HG03439 (cell line): ENCODE data around the gene C16orf96.

Experiments used
- ATAC-seq: cut with Tn5 transposase; IDR thresholded peaks from one replicate; pipeline ENCODE4 v1.9.1; 2021; ENCODE audit warnings: mild to moderate bottlenecking, moderate library complexity; ENCODE audit not compliant: unreplicated experiment

The C16orf96 gene

DNA sequence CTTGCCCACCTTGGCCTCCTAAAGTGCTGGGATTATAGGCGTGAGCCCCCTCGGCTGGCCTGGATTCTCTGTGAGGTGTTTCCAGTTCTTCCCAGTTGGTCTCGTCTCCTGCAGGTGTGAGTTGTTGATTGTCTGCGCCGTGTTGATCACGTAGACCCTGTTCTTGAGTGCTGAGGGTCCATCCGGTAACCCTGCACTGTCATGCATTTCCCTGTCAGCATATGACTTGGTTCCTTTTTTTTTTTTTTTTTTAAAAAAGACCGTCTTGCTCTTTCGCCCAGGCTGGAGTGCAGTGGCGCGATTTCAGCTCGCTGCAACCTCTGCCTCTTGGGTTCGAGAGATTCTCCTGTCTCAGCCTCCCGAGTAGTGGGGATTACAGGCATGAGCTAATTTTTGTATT lies 85.8 kb downstream of the C16orf96 start:
- no peak for ATAC-seq

DNA sequence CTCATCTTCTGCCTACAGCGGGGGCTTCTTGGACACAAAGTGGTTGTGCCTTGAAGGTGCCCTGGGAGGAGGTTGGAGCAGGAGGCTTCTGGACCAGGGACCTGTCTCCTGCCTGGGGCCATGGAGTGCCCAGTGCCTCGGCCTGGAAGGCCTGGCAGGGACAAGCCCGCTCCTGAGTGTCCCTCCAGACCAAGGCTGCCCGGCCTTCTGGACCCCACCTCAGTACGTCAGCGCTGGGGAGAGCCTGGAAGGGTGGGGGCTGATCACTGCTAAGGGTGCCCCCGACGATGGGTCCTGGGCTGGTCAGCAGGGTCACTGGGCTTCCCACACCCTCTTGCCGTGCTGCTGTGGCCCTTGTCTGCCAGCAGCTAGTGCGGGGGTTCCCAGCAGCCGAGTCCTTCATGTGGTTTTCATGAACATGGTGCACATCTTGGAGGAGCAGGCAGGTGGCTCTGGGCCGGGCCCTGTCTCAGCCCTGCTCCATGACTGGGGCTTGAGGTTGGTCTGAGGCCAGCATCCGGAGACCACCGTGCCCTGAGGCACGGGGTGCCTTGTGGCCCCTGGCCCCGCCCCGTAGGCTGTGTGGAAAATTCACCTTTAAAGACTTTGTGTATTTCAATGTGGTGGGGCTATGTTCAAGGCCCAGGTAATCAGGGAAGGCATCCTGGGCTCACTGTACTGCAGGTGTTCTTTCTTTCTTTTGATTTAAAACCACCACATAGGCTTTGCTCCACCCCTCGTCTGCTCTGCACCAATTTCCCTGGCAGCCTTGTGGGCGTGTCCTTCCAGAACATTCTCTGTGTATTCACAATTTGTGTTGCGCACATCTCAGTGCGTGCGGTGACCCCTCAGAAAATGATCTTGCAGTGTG lies 90.9 kb downstream of the C16orf96 start:
- no peak for ATAC-seq

DNA sequence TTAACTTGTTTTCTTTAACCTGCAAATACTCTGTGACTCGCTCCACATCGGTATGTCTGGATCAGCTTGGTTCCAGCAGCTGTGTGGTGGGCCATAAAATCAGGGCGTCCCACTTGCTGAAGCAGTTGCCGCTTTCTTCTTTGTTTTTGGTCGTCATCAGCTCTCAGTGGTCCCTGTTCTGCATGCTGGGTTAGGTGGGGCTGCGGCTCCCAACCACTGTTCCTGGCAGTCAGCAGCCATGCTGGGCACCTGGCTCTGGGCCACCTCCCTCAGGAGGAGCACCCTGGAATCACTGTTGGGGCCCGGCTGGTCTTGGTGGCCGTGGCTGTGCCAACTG lies 91.5 kb downstream of the C16orf96 start:
- no peak for ATAC-seq

DNA sequence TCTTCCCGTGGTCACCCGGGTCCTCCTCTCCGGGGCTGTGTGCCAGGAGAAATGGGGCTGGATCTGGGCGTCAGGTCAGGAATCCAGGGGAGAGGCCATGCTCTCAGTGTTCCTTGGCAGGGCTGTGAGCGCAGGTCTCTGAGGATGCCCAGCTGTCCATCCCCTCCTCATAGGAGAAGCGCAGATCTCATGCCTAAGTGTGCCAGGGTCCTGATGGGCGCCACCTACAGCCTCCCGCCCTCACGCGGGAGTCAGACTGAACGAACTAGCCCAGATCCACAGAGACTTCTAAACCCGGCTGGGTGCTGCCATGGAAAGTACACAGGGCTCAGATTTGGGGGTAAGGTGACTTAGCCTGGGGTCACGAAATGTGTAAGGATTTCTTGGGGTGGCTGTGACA lies 92.8 kb downstream of the C16orf96 start:
- ATAC-seq: no peak

DNA sequence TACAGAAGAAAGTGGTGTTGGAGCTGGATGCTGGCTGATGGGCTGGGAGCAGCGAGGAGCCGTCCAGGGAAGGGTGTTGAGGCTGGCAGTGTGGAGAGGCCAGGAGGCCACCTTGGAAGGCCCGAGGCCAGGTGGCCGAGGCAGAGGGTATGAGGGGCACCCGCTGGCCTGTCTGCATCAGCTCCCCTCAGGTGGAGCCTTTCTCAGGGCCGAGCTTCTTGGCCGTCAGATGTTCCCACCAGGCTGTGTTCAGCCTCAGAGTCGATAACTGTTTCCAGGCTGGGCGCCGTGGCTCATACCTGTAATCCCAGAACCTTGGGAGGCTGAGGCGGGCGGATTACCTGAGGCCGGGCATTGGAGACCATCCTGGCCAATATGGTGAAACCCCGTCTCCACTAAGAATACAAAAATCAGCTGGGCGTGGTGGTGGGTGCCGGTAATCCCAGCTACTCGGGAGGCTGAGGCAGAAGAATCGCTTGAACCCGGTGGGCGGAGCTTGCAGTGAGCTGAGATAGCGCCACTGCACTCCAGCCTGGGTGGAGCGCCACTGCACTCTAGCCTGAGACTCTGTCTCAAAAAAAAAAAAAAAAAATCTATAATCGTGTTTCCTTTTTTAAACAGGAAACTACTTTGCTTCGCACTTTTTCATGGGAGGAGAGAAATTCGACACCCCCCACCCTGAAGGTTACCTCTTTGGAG lies 93.8 kb downstream of the C16orf96 start:
- no peak for ATAC-seq
